ENCODE measurements around the gene EID1.

DNA sequence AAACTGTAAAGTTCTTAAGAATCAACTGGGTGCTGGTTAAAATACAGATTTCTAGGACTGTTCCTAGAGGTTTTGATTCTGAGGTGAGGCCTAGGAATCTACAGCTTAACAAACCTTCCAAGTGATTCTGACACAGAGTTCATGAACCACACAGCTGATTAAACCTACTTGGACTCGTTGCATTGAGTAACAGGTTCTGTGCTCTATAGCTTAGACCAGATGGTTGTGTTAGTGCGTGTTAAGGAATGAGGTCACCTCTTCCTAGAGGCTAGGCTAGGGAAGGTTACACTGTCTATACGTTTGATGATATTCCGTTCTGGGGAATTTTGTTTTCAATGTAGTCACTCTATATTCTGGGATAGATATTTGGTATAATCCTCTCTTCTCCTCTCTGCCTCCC is 21.9 kb downstream of the EID1 start:
- TF ChIP-seq, protein P1, sequence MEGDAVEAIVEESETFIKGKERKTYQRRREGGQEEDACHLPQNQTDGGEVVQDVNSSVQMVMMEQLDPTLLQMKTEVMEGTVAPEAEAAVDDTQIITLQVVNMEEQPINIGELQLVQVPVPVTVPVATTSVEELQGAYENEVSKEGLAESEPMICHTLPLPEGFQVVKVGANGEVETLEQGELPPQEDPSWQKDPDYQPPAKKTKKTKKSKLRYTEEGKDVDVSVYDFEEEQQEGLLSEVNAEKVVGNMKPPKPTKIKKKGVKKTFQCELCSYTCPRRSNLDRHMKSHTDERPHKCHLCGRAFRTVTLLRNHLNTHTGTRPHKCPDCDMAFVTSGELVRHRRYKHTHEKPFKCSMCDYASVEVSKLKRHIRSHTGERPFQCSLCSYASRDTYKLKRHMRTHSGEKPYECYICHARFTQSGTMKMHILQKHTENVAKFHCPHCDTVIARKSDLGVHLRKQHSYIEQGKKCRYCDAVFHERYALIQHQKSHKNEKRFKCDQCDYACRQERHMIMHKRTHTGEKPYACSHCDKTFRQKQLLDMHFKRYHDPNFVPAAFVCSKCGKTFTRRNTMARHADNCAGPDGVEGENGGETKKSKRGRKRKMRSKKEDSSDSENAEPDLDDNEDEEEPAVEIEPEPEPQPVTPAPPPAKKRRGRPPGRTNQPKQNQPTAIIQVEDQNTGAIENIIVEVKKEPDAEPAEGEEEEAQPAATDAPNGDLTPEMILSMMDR (IDR thresholded peaks at IDR 0.05): no peak
- no peak for TF ChIP-seq POLR2AphosphoS5 (IDR thresholded peaks at IDR 0.05)

Data from esophagus muscularis mucosa (tissue), 3 donors.